Forelimb muscle (tissue), 1 donor: ENCODE results near the gene RAB27B. TPM values are rescaled to one million over a fixed set of nuclear protein-coding genes. Genes with fewer than 3 reads are reported as not detected.

ENCODE experiments used
- DNase-seq: peaks from one replicate; pipeline ENCODE4 v3.0.0-alpha.2; 2013; ENCODE audit warnings: low read depth
- polyA plus RNA-seq: library from polyadenylated mRNA; unstranded; fragments of 120-200 nt; gene quantifications from one replicate; pipeline ENCODE4 v1.2.1, GENCODE V29; 2013; ENCODE audit not compliant: insufficient read length

Gene RAB27B
- polyA plus RNA-seq, 1 donor: 0.61 TPM

GRCh38 chr18:54910161-54910919 is 82.1 kb downstream of the RAB27B start:
- DNase-seq: no peak

- DNase-seq: no peak
These were observed 83.3 kb downstream of the RAB27B start for GRCh38 chr18:54911551-54911950.

DNA sequence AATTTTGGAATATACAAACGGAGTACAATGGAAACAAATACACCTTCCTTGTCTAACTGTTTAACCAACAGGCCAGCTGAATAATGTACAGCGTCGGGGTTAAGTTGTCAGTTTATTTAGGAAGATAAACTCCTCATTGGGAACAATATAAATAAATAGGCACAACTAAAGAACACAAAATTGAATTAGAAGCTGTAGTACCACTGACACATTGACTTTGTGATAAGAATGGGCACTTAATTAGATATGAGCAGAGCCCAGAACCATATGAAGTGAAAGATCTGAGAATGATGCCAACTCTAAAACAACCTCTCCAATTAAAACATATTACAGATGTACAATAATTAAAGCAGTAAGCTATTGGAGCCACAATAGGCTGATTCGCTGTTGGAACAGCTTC is 86.5 kb downstream of the RAB27B start:
- no peak for DNase-seq

DNA sequence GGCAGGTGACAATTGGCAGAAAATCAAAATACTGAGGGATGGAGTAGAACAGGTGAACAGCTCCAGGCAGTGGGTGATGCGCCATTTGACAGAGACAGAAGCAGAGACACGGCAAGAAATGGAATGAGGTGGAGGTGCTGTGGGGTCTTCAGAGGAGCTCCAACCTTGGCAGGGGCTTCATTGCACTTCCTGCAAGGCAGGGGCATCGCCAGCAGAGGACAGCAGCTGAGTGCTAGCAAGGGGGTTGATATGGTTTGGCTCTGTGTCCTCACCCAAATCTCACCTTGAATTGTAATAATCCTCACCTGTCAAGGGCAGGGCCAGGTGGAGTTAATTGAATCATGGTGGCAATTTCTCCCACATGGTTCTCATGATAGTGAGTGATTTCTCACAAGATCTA is 88.2 kb downstream of the RAB27B start:
- DNase-seq: no peak

DNA sequence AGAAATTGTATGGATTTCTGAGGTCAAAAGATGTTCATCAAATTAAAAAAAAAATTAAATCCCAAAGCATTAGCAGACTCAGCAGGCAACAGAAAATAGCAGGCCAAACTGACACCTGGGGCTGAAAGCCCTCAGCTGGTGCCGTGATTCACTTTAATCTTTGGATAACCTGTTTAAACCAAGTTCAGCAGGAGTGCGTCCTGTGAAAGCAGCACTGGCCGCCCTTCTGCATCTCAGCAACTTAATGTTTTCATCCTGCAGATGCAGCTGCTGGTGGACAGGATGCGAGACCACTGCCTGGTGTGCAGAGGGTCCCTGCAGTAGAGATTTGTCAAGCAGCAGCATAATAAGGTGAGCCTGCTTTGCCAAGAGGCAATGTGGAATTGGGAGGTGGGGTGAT is 89.8 kb downstream of the RAB27B start:
- no peak for DNase-seq

- no peak for DNase-seq
These were observed 91.1 kb downstream of the RAB27B start for GRCh38 chr18:54919412-54919811.

DNA sequence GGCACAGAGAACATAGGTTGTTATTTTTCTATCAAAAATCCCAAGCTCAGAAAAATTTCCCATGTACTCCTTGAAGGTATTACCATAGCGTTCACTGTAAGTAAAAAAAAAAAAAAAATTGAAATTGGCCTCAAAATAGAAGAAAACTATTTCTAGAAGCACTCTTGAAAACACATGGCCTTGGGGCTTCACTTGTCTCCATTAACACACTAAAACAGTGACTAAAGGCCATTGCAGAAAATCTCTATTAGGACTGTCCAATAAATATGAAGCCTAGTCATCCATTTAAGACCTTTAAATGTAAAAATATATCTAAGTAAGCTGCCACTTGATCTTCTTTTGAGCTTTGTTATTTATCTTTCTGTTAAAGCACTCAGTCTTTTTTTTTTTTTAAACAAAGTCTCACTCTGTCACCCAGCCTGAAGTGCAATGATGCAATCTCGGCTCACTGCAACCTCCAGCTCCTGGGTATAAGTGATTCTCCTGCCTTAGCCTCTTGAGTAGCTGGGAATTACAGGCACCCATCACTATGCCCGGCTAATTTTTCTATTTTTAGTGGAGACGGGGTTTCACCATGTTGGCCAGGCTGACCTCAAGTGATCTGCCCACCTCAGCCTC is 95.2 kb downstream of the RAB27B start:
- DNase-seq: no peak

DNA sequence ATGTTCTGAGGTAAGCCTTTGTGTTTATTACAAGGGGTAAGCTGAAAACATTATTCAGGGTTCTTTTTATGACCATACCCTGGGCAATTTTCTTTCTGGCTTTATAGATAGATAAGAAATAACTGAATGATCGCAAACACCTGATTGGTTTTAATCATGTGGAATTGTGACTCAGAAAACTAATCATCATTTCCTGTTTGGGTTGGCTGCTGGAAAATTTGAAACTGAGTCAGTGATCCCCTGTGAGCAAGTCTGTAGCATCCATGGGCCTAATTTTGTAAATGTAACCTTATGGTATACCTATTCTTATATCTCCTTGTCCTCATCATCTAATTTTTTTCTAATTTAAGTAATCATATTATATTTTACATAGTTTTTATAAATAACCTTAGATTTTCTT is 96.7 kb downstream of the RAB27B start:
- no peak for DNase-seq

GRCh38 chr18:54926593-54927325 is 98.5 kb downstream of the RAB27B start:
- no peak for DNase-seq

DNA sequence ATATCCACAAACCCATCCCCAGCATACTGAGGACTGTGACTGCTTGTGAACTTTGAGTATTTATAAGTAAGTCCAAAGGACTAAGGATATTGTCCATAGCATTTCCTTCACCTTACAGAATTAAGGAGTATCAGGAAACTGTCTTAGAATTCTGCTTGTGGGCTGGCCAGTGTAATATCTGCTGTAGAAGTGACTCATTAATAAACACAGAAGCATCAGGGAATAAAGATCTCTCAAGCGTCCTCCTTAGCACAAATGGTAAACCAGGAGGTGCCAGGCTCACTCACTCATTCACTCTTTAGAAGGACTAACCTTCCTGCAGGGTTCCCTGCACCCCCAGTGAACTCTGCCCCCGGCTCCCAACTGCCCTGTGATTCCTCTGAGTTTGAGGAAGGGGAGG is 100.0 kb downstream of the RAB27B start:
- DNase-seq: no peak

- no peak for DNase-seq
These were observed 102.9 kb downstream of the RAB27B start for GRCh38 chr18:54931152-54931551.

GRCh38 chr18:54932472-54932871 is 104.2 kb downstream of the RAB27B start:
- no peak for DNase-seq

DNA sequence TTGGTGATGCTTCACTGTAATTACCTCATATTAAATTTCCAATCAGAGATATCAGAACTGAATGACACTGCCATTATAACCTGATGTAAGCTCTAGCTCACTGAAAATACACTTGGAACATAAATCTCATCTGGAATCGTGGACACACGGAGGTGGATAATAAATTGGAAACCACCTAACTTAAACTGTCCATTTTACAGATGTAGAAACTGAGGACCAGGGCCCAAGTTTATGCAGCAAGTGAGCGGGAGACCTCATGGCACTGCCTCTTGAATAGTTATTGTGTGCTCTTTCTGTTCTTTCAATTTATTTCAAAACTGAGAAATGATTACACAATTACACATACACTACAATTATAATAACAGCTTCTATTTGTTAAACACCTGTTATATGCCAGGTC is 110.2 kb downstream of the RAB27B start:
- no peak for DNase-seq

DNA sequence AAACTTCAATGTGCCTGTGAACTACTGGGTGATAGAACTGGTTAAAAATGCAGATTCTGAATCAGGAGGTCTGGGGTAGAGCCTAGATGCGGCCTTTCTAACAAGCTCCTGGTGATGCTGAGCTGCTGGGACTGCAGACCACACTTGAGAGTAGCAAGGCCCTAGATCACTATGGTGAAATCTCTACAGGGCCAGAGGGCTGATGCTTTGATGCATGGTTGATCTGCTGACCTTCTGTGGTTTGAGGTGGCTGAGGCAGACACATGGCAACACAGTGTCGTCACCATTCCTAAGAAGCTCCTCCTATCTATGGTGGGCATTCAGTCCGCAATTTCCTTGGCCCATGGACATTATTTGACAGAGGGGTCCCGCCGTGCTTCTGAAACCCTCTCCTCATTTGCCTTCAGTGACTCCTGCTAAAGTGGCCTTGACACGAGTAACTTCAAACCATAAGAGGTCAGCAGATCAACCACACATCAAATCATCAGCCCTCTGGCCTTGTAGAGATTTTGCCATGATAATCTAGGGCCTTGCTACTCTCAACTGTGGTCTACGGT is 111.2 kb downstream of the RAB27B start:
- DNase-seq: no peak

DNA sequence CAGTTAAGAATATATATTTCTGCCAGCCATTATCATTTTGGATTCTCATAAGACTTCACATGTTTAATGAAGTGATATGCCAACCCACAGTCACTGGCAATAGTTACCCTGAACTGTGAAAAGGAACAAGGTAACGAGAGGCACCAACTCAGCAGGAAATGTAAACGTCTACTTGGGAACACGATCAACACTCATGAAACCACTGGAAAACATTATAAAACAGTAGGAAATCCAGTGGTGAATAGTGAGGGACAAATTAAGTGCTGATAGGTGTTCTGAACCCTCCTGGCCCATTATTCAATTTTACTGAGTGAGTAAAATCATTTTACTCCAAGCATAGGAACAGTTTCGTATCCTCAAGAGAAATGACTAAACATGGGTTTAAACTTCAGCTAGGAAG is 113.9 kb downstream of the RAB27B start:
- DNase-seq: no peak

DNA sequence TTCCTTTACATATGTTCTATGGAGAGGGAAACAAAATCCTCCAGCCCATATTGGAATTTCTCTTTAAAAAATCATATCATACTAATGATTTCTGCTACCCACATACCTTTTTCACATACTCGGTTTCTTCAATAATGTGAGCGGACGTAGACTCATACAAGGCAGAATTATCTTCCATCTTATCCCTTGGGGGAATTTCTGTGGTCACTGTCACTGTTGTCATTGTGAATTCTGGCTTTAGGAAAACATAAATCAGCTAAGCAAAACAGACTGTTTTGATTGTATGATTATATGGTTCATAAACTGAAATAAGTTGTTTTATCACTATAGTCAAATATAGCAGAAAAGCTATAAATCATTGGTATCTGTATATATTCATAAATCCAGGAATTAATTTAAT is 114.3 kb downstream of the RAB27B start:
- DNase-seq: no peak

Other genes starting within 250 kb of the RAB27B start
- 0.10 TPM for gene DYNAP, start 237.2 kb upstream of the RAB27B start, polyA plus RNA-seq
- 0.39 TPM for gene CCDC68, start 131.0 kb downstream of the RAB27B start, polyA plus RNA-seq